H1 (cell line): ENCODE results near the gene HABP2. TPM values are rescaled to one million over a fixed set of nuclear protein-coding genes. Genes with fewer than 3 reads are reported as not detected.

Source experiments
- CTCF ChIA-PET: fragments of 300-600 bp; sonication (Branson Sonifier 250); formaldehyde crosslinking; loops from one replicate; lab custom pipeline; 2021; ENCODE audit not compliant: partially characterized antibody; lab: Charles Lee
- POLR2A ChIA-PET: fragments of 300-600 bp; sonication (Branson Sonifier 250); formaldehyde crosslinking; loops from one replicate; lab custom pipeline; 2021; ENCODE audit warnings: inconsistent platforms; ENCODE audit not compliant: partially characterized antibody; lab: Charles Lee
- DNase-seq, 2 experiments: peaks; one replicate each; pipeline versions ENCODE4 v3.0.0 to v3.0.0-alpha.2; 2010 to 2022; ENCODE audit warnings: low spot score in 2 of 2, low read depth in 1 of 2, mixed read lengths in 1 of 2
- FAIRE-seq: peaks from 2 replicates; lab custom pipeline; 2011; peaks lifted over from hg19 to GRCh38; lab: Jason Lieb, UNC
- H2AFZ ChIP-seq: 2 replicates; pipeline ENCODE4 v1.8.1; 2012; ENCODE audit warnings: low read length, inconsistent platforms
- H2AK5ac ChIP-seq: 2 replicates; pipeline ENCODE4 v1.6.1; 2013; ENCODE audit warnings: low read depth, low read length
- H2BK120ac ChIP-seq: replicated peaks from 2 replicates; pipeline ENCODE3; 2013; ENCODE audit warnings: low read depth, low read length, inconsistent platforms
- H2BK12ac ChIP-seq: 2 replicates; pipeline ENCODE4 v1.6.1; 2013; ENCODE audit warnings: low read depth, low read length
- H2BK15ac ChIP-seq: 2 replicates; pipeline ENCODE4 v1.6.1; 2013; ENCODE audit warnings: low read length
- H2BK20ac ChIP-seq: 2 replicates; pipeline ENCODE4 v1.6.1; 2013; ENCODE audit warnings: low read length
- H2BK5ac ChIP-seq: 2 replicates; pipeline ENCODE4 v1.6.1; 2013; ENCODE audit warnings: low read depth, low read length
- H3K14ac ChIP-seq: 2 replicates; pipeline ENCODE4 v1.6.1; 2013; ENCODE audit warnings: inconsistent platforms; ENCODE audit not compliant: insufficient read length
- H3K18ac ChIP-seq: 2 replicates; pipeline ENCODE4 v1.6.1; 2013; ENCODE audit warnings: low read length; ENCODE audit errors: extremely low read depth
- H3K23ac ChIP-seq: 2 replicates; pipeline ENCODE4 v1.6.1; 2013; ENCODE audit warnings: inconsistent platforms; ENCODE audit not compliant: insufficient read length
- H3K23me2 ChIP-seq: 2 replicates; pipeline ENCODE4 v1.6.1; 2013; ENCODE audit warnings: low read depth, low read length
- H3K27ac ChIP-seq: 2 replicates; pipeline ENCODE4 v1.6.1; 2011; ENCODE audit warnings: low read depth, low read length, inconsistent platforms
- H3K27me3 ChIP-seq, 4 experiments: replicated peaks in 1 of 4; 1 replicate in 1 of 4; 2 replicates in 3 of 4; pipeline versions ENCODE4 v1.6.1 to v1.8.1; 2011 to 2013; ENCODE audit warnings: low read length in 3 of 4, mild to moderate bottlenecking in 3 of 4, inconsistent platforms in 2 of 4, mixed read lengths in 2 of 4, moderate library complexity in 1 of 4; ENCODE audit not compliant: control insufficient read depth in 3 of 4, insufficient read depth in 3 of 4; ENCODE audit errors: extremely low read depth in 1 of 4
- H3K36me3 ChIP-seq, 4 experiments: 2 replicates each; pipeline versions ENCODE4 v1.6.1 to v1.8.1; 2011 to 2013; ENCODE audit warnings: mild to moderate bottlenecking in 4 of 4, low read length in 3 of 4, moderate library complexity in 2 of 4, control low read depth in 1 of 4, inconsistent platforms in 1 of 4; ENCODE audit not compliant: insufficient read depth in 4 of 4, control insufficient read depth in 2 of 4
- H3K4ac ChIP-seq: replicated peaks from 2 replicates; pipeline ENCODE3; 2013; ENCODE audit warnings: low read length, low read depth, mixed read lengths, inconsistent platforms; ENCODE audit not compliant: insufficient read length
- H3K4me1 ChIP-seq, 4 experiments: replicated peaks in 1 of 4; 1 replicate in 1 of 4; 2 replicates in 3 of 4; pipeline versions ENCODE4 v1.6.1 to v1.8.1; 2011 to 2013; ENCODE audit warnings: low read length in 3 of 4, inconsistent platforms in 2 of 4, mixed read lengths in 1 of 4; ENCODE audit not compliant: insufficient read depth in 4 of 4, control insufficient read depth in 3 of 4
- H3K4me2 ChIP-seq, 2 experiments: 2 replicates each; pipeline versions ENCODE4 v1.6.1 to v1.8.1; 2011 to 2013; ENCODE audit warnings: low read depth in 2 of 2, low read length in 2 of 2, control low read depth in 1 of 2, inconsistent platforms in 1 of 2, mild to moderate bottlenecking in 1 of 2; ENCODE audit not compliant: insufficient read depth in 1 of 2
- H3K4me3 ChIP-seq, 4 experiments: fragments of 200-600, 300-600 bp in 1 of 4; sonication (generic), shearing (Covaris generic), sonication (Bioruptor Twin) in 1 of 4; 2 replicates each; pipeline versions ENCODE4 v1.5.1 to v1.8.1; 2011 to 2016; ENCODE audit warnings: low read length in 4 of 4, low read depth in 3 of 4, control low read depth in 2 of 4, inconsistent platforms in 2 of 4, mild to moderate bottlenecking in 2 of 4, mixed read lengths in 1 of 4, moderate library complexity in 1 of 4; ENCODE audit not compliant: insufficient read depth in 2 of 4; ENCODE audit errors: extremely low read depth in 1 of 4
- H3K56ac ChIP-seq: replicated peaks from 2 replicates; pipeline ENCODE3; 2013; ENCODE audit warnings: low read depth, mild to moderate bottlenecking, mixed read lengths, low read length, inconsistent platforms; ENCODE audit not compliant: insufficient read length
- H3K79me1 ChIP-seq: 2 replicates; pipeline ENCODE4 v1.6.1; 2013; ENCODE audit warnings: low read depth, low read length, control low read depth
- H3K79me2 ChIP-seq, 2 experiments: 2 replicates each; pipeline versions ENCODE4 v1.6.1 to v1.8.1; 2012 to 2013; ENCODE audit warnings: low read length in 2 of 2, mild to moderate bottlenecking in 2 of 2, inconsistent platforms in 1 of 2; ENCODE audit not compliant: insufficient read depth in 2 of 2, control insufficient read depth in 1 of 2
- H3K9ac ChIP-seq, 4 experiments: replicated peaks in 1 of 4; 1 replicate in 1 of 4; 2 replicates in 3 of 4; pipeline versions ENCODE4 v1.6.1 to v1.8.1; 2011 to 2013; ENCODE audit warnings: low read depth in 3 of 4, low read length in 3 of 4, control low read depth in 2 of 4, mild to moderate bottlenecking in 2 of 4, moderate library complexity in 2 of 4, inconsistent platforms in 1 of 4; ENCODE audit errors: extremely low read depth in 1 of 4
- H3K9me3 ChIP-seq, 2 experiments: 2 replicates each; pipeline versions ENCODE4 v1.6.1 to v1.8.1; 2012 to 2013; ENCODE audit warnings: mild to moderate bottlenecking in 2 of 2, moderate library complexity in 2 of 2, control low read depth in 1 of 2, inconsistent platforms in 1 of 2, low read depth in 1 of 2, low read length in 1 of 2, mixed read lengths in 1 of 2; ENCODE audit not compliant: insufficient read depth in 2 of 2
- H4K20me1 ChIP-seq, 2 experiments: replicated peaks in 1 of 2; 2 replicates each; pipeline versions ENCODE3 to v1.8.1; 2011 to 2013; ENCODE audit warnings: inconsistent platforms in 2 of 2, low read length in 2 of 2, mild to moderate bottlenecking in 1 of 2; ENCODE audit not compliant: insufficient read depth in 2 of 2, control insufficient read depth in 1 of 2
- H4K5ac ChIP-seq: 2 replicates; pipeline ENCODE4 v1.6.1; 2013; ENCODE audit warnings: low read length, low read depth, mixed read lengths, inconsistent platforms; ENCODE audit not compliant: insufficient read length
- H4K8ac ChIP-seq: 2 replicates; pipeline ENCODE4 v1.8.0; 2013; ENCODE audit warnings: mild to moderate bottlenecking, moderate library complexity, low read length, inconsistent platforms; ENCODE audit not compliant: insufficient read depth; ENCODE audit errors: extremely low read depth
- H4K91ac ChIP-seq: replicated peaks from 2 replicates; pipeline ENCODE3; 2013; ENCODE audit warnings: low read length, mixed read lengths, inconsistent platforms; ENCODE audit not compliant: insufficient read length
- BCL11A ChIP-seq, 2 experiments: IDR thresholded peaks; one replicate each; pipeline ENCODE4 v1.6.1; 2011; ENCODE audit warnings: low read depth in 2 of 2, low read length in 2 of 2, mild to moderate bottlenecking in 2 of 2
- CEBPB ChIP-seq: IDR thresholded peaks from 2 replicates; pipeline ENCODE4 v1.6.1; 2012; ENCODE audit warnings: low read depth, low read length
- EP300 ChIP-seq, 2 experiments: IDR thresholded peaks; 1 replicate in 1 of 2; 2 replicates in 1 of 2; pipeline ENCODE4 v1.6.1; 2011 to 2012; ENCODE audit warnings: low read depth in 2 of 2, low read length in 2 of 2, mild to moderate bottlenecking in 2 of 2, borderline replicate concordance in 1 of 2, inconsistent platforms in 1 of 2, moderate library complexity in 1 of 2
- EZH2 ChIP-seq: fragments of 200-600 bp; sonication (generic); IDR thresholded peaks from 2 replicates; pipeline ENCODE4 v1.7.1; 2012; ENCODE audit warnings: low read depth, mild to moderate bottlenecking, moderate library complexity, low read length, inconsistent platforms; ENCODE audit not compliant: severe bottlenecking
- FOSL1 ChIP-seq: IDR thresholded peaks from 2 replicates; pipeline ENCODE4 v1.6.1; 2011; ENCODE audit warnings: mild to moderate bottlenecking, low read depth, low read length, moderate library complexity; ENCODE audit not compliant: insufficient read depth
- HDAC2 ChIP-seq, 2 experiments: fragments of 300-600 bp in 1 of 2; sonication (generic) in 1 of 2; IDR thresholded peaks; 2 replicates each; pipeline ENCODE4 v1.6.1; 2011 to 2012; ENCODE audit warnings: low read depth in 2 of 2, low read length in 2 of 2, mild to moderate bottlenecking in 2 of 2, moderate library complexity in 2 of 2, borderline replicate concordance in 1 of 2, inconsistent platforms in 1 of 2
- NANOG ChIP-seq: IDR thresholded peaks from 2 replicates; pipeline ENCODE4 v1.6.1; 2011; ENCODE audit warnings: low read length, low read depth, mild to moderate bottlenecking, inconsistent platforms; ENCODE audit not compliant: insufficient read depth, poor library complexity, severe bottlenecking
- POU5F1 ChIP-seq: IDR thresholded peaks from 2 replicates; pipeline ENCODE4 v1.6.1; 2011; ENCODE audit warnings: low read depth, mild to moderate bottlenecking, low read length, moderate library complexity
- RAD21 ChIP-seq, 2 experiments: IDR thresholded peaks in 1 of 2; conservative IDR thresholded peaks in 1 of 2; 2 replicates each; pipeline ENCODE4 v1.6.1; 2011; ENCODE audit warnings: low read depth in 2 of 2, low read length in 2 of 2, improper control_type of control experiment in 1 of 2, inconsistent platforms in 1 of 2, mild to moderate bottlenecking in 1 of 2, moderate library complexity in 1 of 2
- RXRA ChIP-seq: IDR thresholded peaks from 2 replicates; pipeline ENCODE4 v1.6.1; 2011; ENCODE audit warnings: low read depth, mild to moderate bottlenecking, low read length, moderate library complexity; ENCODE audit not compliant: insufficient read depth
- SRF ChIP-seq: IDR thresholded peaks from 2 replicates; pipeline ENCODE4 v1.6.1; 2011; ENCODE audit warnings: mild to moderate bottlenecking, low read depth, low read length, moderate library complexity
- TAF1 ChIP-seq: IDR thresholded peaks from 2 replicates; pipeline ENCODE4 v1.6.1; 2011; ENCODE audit warnings: mild to moderate bottlenecking, low read depth, low read length
- TCF12 ChIP-seq: IDR thresholded peaks from 2 replicates; pipeline ENCODE4 v1.6.1; 2011; ENCODE audit warnings: low read depth, mild to moderate bottlenecking, low read length
- TEAD4 ChIP-seq: IDR thresholded peaks from 2 replicates; pipeline ENCODE4 v1.6.1; 2012; ENCODE audit warnings: low read depth, low read length, inconsistent platforms, mixed read lengths
- WGBS, 2 experiments: shearing (Covaris generic) in 1 of 2; methylation state at CpG; one replicate each; pipeline versions ENCODE4 v1.1.6 to v1.1.7; 2013 to 2015; ENCODE audit warnings: low lambda C conversion rate in 2 of 2, mixed read lengths in 2 of 2, inconsistent platforms in 1 of 2, low coverage in 1 of 2, missing lambda C conversion rate in 1 of 2; ENCODE audit not compliant: insufficient replicate concordance in 2 of 2, insufficient coverage in 1 of 2, insufficient read length in 1 of 2; ENCODE audit errors: extremely low coverage in 1 of 2, missing lambda C conversion rate in 1 of 2; 5-methylcytosine and 5-hydroxymethylcytosine counted together
- polyA plus RNA-seq, 7 experiments: library from polyadenylated mRNA; depleted of rRNA in 3 of 7; stranded (reverse) in 5 of 7; unstranded in 2 of 7; fragments of >200 nt in 5 of 7; fragments of 200-250 nt in 2 of 7; gene quantifications; 1 replicate in 5 of 7; 2 replicates in 1 of 7; 4 replicates in 1 of 7; pipeline versions ENCODE4 v1.2.1 to v1.2.3, GENCODE V29; 2011 to 2013; ENCODE audit warnings: missing spikeins in 2 of 7, mixed read lengths in 2 of 7
- total RNA-seq: library from RNA; stranded (reverse); fragmentation: NEBNext Ultra II Directional; extraction: Animal tissue kit (Norgen Biotek cat#: 25700); gene quantifications from 2 replicates; pipeline ENCODE4 v1.2.1, GENCODE V29; 2021

The HABP2 gene
- total and polyA plus RNA-seq, 2 of the 8 experiments (the other 6 are each of a cell fraction or from before 2014, with no cell fraction given) = not detected

DNA sequence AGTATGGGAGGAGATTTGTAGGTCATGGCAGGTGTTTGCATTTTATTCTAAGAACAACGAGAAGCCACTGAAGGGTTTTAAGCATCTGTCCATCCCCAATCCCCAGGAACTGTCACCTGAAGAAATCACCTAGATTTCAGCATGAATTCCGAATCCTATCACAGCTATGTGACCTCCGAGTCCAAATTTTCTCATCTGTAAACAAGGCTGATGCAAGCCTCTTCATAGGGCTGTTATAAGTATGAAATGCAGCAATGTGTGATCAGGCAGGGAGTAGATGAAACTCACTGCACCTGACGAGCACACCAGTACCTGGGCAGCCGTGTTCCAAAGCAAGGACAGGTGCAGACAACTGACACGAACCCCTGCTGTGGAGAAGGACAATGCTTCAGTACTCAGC lies 14.0 kb downstream of the HABP2 start:
- Histone ChIP-seq H4K5ac (no peak overlapping the region), H3K14ac (no peak overlapping the region), H3K79me1 (no peaks in the 10 kb centered on the region), H4K91ac (no peak overlapping the region), H2BK20ac (no peak overlapping the region), H2BK120ac (no peak overlapping the region), H3K27ac (no peak overlapping the region), H3K56ac (no peak overlapping the region), H3K4ac (no peak overlapping the region), H2BK12ac (no peak overlapping the region), H3K4me2 (no peak overlapping the region), H2BK5ac (no peak overlapping the region), H3K36me3 (no peaks in the 10 kb centered on the region), H3K9ac (no peak overlapping the region), H3K23ac (no peak overlapping the region), H4K8ac (no peak overlapping the region), H2AFZ (no peak overlapping the region), H3K9me3 (no peaks in the 10 kb centered on the region), H3K79me2 (no peaks in the 10 kb centered on the region), H2BK15ac (no peak overlapping the region), H3K4me3 (no peak overlapping the region), H3K23me2 (no peaks in the 10 kb centered on the region), H3K18ac (no peak overlapping the region), H3K4me1 (peaks cover 0 to 3% (median 1%) of the 10 kb centered on the region in 4 experiments; a peak in 2 of 7 replicates), H3K27me3 (peaks cover 10 to 19% (median 13%) of the 10 kb centered on the region in 4 experiments), H2AK5ac (no peak overlapping the region), H4K20me1 (peaks cover 0 to 2% of the 10 kb centered on the region in 2 experiments)
- CTCF ChIA-PET = interaction anchor here (0.8 to 1.5 kb wide), 3 partner anchors 9 to 63 kb away, joined by 3 read pairs; no protein-coding TSS in a partner anchor
- WGBS, 2 experiments = 86% methylated on average over 6 of the region's 6 CpGs; no CpG with 5 or more reads in 1 of the 2 experiments
- no peak for DNase-seq
- no peak for FAIRE-seq
- POLR2A ChIA-PET = no interaction called here
- TF ChIP-seq RAD21 (IDR thresholded peaks at IDR 0.05 in 1 of 2, conservative IDR thresholded peaks at IDR 0.05 in 1 of 2; ENCODE audit: low read depth in 2 of 2, low read length in 2 of 2) (no peak), RXRA (no peak), TEAD4 (no peak), EP300 (IDR thresholded peaks at IDR 0.05; ENCODE audit: borderline replicate concordance in 1 of 2, low read depth in 2 of 2, low read length in 2 of 2) (no peak), TAF1 (no peak), HDAC2 (IDR thresholded peaks at IDR 0.05; ENCODE audit: borderline replicate concordance in 1 of 2, low read depth in 2 of 2, low read length in 2 of 2) (no peak), POU5F1 (no peak), CEBPB (no peak), NANOG (no peak), EZH2 (no peak), SRF (no peak), BCL11A (IDR thresholded peaks at IDR 0.05; ENCODE audit: low read depth in 2 of 2, low read length in 2 of 2) (no peak), TCF12 (no peak), FOSL1 (no peak)
